Keratinocyte (primary cell): ENCODE results near the gene RNF130.

Source experiments
- EZH2 ChIP-seq: IDR thresholded peaks from one replicate; pipeline ENCODE4 v1.6.1; 2012; ENCODE audit warnings: inconsistent platforms, mild to moderate bottlenecking, low read length, moderate library complexity
- TF ChIP-seq, protein P1 (sequence below), 3 experiments: IDR thresholded peaks in 1 of 3; conservative IDR thresholded peaks in 1 of 3; optimal IDR thresholded peaks in 1 of 3; 2 replicates in 2 of 3; 3 replicates in 1 of 3; pipeline versions ENCODE3 to v1.5.1; 2011; ENCODE audit warnings: low read length in 3 of 3, mild to moderate bottlenecking in 3 of 3, moderate library complexity in 2 of 3, control low read depth in 1 of 3, inconsistent platforms in 1 of 3; ENCODE audit not compliant: insufficient read depth in 2 of 3; ENCODE audit errors: extremely low read depth in 1 of 3

DNA sequence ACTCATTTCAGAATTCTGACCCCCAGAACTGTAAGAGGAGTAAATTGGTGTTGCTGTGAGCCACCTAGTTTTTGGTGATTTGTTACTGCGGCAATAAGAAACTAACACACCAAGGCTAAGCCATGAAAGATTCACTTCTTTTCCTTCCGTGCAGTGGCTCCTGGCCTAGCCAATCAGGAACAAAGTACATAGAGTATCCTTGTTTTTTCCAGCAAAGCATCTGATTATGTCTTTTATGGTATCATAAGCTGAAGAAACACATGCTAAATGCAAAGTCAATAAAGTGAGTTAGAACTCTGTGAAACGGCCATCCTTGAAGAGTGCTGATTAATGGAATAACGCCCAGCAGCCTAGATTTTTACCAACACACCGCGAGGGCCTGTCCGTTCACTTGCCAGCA is 11.4 kb downstream of the RNF130 start:
- TF ChIP-seq, protein P1, sequence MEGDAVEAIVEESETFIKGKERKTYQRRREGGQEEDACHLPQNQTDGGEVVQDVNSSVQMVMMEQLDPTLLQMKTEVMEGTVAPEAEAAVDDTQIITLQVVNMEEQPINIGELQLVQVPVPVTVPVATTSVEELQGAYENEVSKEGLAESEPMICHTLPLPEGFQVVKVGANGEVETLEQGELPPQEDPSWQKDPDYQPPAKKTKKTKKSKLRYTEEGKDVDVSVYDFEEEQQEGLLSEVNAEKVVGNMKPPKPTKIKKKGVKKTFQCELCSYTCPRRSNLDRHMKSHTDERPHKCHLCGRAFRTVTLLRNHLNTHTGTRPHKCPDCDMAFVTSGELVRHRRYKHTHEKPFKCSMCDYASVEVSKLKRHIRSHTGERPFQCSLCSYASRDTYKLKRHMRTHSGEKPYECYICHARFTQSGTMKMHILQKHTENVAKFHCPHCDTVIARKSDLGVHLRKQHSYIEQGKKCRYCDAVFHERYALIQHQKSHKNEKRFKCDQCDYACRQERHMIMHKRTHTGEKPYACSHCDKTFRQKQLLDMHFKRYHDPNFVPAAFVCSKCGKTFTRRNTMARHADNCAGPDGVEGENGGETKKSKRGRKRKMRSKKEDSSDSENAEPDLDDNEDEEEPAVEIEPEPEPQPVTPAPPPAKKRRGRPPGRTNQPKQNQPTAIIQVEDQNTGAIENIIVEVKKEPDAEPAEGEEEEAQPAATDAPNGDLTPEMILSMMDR (optimal IDR thresholded peaks at IDR 0.05 in 1 of 3, IDR thresholded peaks at IDR 0.05 in 1 of 3, conservative IDR thresholded peaks at IDR 0.05 in 1 of 3; ENCODE audit: extremely low read depth in 1 of 3, insufficient read depth in 2 of 3, low read length in 3 of 3): no peak
- no peak for TF ChIP-seq EZH2
